ENCODE data around the gene MITD1.
"Not testable (repeated sequence)": the region's sequence is repeated elsewhere in the genome, so short reads cannot be mapped to it uniquely, and the experiment has no call there.

- not testable (repeated sequence) for TF ChIP-seq POLR2AphosphoS5 (IDR thresholded peaks at IDR 0.05); EZH2 (IDR thresholded peaks at IDR 0.05; ENCODE audit: borderline replicate concordance, insufficient read depth, low read length, poor library complexity, severe bottlenecking); EP300 (conservative IDR thresholded peaks at IDR 0.05; ENCODE audit: poor library complexity, severe bottlenecking); TAF1 (IDR thresholded peaks at IDR 0.05; ENCODE audit: low read depth)
- TF ChIP-seq, protein P1, sequence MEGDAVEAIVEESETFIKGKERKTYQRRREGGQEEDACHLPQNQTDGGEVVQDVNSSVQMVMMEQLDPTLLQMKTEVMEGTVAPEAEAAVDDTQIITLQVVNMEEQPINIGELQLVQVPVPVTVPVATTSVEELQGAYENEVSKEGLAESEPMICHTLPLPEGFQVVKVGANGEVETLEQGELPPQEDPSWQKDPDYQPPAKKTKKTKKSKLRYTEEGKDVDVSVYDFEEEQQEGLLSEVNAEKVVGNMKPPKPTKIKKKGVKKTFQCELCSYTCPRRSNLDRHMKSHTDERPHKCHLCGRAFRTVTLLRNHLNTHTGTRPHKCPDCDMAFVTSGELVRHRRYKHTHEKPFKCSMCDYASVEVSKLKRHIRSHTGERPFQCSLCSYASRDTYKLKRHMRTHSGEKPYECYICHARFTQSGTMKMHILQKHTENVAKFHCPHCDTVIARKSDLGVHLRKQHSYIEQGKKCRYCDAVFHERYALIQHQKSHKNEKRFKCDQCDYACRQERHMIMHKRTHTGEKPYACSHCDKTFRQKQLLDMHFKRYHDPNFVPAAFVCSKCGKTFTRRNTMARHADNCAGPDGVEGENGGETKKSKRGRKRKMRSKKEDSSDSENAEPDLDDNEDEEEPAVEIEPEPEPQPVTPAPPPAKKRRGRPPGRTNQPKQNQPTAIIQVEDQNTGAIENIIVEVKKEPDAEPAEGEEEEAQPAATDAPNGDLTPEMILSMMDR (IDR thresholded peaks at IDR 0.05; ENCODE audit: poor library complexity, severe bottlenecking): not testable (repeated sequence)
These were observed 11.5 kb upstream of the MITD1 start for GRCh38 chr2:99192364-99192763.
